HTR-8/SVneo (cell line): ENCODE measurements around the gene COQ3.
A peak's percentile ranks its signal among the peaks of the same experiment; 100 is the strongest.
"Not testable (repeated sequence)": the region's sequence is repeated elsewhere in the genome, so short reads cannot be mapped to it uniquely, and the experiment has no call there.

ENCODE experiments used
- DNase-seq: peaks from one replicate; pipeline ENCODE4 v3.0.0; 2011; ENCODE audit warnings: low spot score, mixed read lengths; ENCODE audit not compliant: insufficient read length
- FAIRE-seq: peaks from 2 replicates; lab custom pipeline; 2011; peaks lifted over from hg19 to GRCh38; lab: Jason Lieb, UNC

Gene COQ3

DNA sequence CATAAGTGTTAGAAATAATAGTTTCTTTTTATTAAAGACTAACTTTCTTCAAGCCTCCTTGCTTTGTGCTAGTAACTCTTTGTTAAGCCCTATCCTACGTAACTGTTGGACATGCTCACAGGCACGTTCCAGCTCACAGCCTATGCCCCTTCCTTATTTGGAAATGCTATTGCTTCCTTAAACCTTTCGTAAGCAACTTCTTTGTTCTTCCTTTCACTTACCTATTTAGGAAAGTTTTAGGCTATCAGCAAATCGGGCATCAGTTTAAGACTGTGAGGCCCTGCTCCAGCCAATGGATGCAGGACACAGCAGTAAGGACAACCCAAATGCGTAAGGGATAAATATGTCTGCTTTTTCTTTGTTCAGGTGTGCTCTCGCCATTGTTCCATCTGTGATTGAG is 58.7 kb downstream of the COQ3 start:
- not testable (repeated sequence) for FAIRE-seq, DNase-seq

DNA sequence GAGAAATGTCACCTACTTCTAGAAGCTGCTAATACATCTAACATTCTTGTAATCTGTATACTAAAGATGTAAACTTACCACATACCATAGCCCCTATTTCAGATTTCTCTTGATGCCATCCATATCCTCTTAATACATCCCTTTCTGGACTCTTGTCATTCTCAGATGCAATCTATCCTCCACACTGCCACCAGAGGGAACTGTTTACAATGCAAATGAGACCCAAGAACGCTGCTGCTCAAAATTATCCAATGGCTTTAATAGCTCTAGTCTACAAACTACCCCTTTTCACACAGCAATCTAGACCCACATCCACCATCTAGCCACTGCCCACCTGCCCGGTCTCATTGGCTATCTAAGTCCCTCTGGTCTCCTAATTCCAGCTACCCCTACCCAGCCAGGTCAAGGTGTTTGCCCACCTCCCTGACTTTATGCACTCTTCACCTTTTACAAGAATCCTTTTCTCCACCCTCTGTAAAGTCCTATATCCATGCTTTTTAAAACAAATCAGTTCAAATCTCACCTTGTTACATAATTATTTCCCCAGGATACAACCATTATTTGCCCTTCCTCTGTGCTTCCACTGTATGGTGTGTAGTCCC is 59.4 kb downstream of the COQ3 start:
- FAIRE-seq: no peak
- DNase-seq: peak; percentile 26

DNA sequence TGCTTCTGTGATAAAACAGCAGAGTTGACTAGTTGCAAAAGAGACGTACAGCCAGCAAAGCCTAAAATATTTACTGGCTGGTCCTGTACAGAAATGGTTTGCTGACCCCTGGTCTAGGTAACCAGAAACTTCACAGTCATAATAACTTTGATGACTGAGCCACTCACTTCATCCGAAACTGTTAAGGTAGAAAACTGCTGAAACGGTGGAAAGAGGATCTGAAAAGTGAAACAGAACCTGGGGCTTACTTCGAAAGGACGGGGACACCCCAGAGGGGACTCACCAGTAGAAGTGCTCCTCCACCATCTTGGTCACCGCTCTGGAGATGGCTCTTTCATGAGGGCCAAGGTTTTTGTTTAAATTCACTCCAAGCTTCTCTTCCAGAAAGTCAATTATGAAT is 60.9 kb downstream of the COQ3 start:
- DNase-seq (no peak), FAIRE-seq (no peak)

DNA sequence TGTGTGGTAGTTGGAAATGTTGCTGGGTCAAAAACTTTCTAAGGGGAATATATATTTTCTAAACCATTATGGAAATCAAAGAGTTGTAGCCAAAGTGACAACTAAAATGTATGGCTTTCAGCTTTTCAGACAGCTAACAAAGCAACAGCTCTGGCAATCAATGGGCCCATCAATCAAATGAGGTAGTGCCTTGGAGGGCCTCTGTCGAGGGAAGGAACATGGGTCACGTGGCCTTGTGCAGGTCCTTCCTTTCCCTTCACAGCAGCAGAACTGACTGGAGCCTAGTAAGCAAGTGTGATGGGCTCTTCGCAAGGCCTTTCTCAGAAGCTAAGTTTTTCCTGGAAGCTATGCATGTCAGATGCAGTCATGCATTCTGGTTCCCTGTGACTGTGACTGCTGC is 62.5 kb downstream of the COQ3 start:
- no peak for FAIRE-seq
- DNase-seq: no peak

DNA sequence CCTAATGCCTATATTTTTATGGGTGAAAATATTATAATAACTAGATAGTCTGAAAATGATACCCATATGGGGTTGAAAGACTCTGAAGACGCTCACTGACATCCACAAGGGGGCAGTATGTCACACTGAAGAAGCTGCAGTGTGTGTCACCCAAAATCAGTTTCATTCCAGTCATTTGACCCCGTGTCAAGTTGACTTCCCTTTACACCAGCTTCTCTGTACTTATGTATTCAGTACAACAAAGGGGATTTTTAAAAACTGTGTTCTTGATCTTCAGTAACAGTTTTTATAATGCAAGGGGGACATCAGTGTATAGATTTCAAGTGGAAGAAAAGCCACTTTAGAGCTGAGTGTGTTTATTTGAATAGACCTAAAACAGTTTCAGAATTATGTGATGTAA is 63.8 kb downstream of the COQ3 start:
- peak; percentile 65 for FAIRE-seq

DNA sequence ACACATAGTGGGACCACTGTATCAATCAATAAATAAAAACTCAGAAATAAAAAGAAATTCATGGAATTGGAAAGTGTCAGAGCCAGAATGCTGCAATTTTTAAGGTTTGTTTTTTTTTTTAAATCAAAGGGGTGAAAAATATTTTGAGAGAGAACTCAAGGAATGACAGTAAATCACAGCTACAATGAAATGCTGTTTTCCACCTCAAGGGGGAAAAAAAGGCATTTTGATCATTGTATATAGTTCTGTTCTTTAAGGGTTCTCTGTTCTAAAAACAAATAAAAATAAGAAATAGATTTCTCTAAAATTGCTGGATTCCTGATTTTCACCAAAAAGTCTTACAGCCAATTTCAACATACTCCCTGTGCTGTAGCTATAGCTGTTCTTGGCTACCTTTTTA is 69.0 kb downstream of the COQ3 start:
- FAIRE-seq: no peak
- DNase-seq: no peak

More for the DNA sequence above, 63.8 kb downstream of the COQ3 start:
- DNase-seq: peak; percentile 67
